PC-9 (cell line): ENCODE results near the gene RNLS. TPM values are rescaled to one million over a fixed set of nuclear protein-coding genes. Genes with fewer than 3 reads are reported as not detected.

ENCODE experiments used
- BruUV-seq: library from RNA; stranded (reverse); fragments of 400-500 nt; replicated peaks from 2 replicates; lab custom pipeline; 2021; lab: Mats Ljungman, UMichigan
- CTCF ChIA-PET: fragments of 300-600 bp; sonication (Branson Sonifier 250); formaldehyde crosslinking; loops from one replicate; lab custom pipeline; 2022; ENCODE audit warnings: antibody characterized with exemption; lab: Charles Lee
- POLR2A ChIA-PET: fragments of 300-600 bp; sonication (Branson Sonifier 250); formaldehyde crosslinking; loops from one replicate; lab custom pipeline; 2022; ENCODE audit warnings: antibody characterized with exemption; ENCODE audit not compliant: unreplicated experiment; lab: Charles Lee
- DNase-seq, 2 experiments: peaks; one replicate each; pipeline versions ENCODE4 v3.0.0 to v3.0.0-alpha.2; 2015 to 2022; ENCODE audit warnings: mixed read lengths in 1 of 2
- H2AFZ ChIP-seq: fragments of 200-600 bp; sonication (generic); 2 replicates; pipeline ENCODE4 v1.8.1; 2017; ENCODE audit warnings: antibody characterized with exemption
- H3F3A ChIP-seq: fragments of 200-600 bp; sonication (generic); 2 replicates; pipeline ENCODE4 v1.8.1; 2017; ENCODE audit warnings: antibody characterized with exemption, mild to moderate bottlenecking, low read depth; ENCODE audit not compliant: insufficient read depth
- H3K27ac ChIP-seq: fragments of 200-600 bp; sonication (generic); 2 replicates; pipeline ENCODE4 v1.6.1; 2016; ENCODE audit warnings: mixed run types
- H3K27me3 ChIP-seq: fragments of 200-600 bp; sonication (generic); 2 replicates; pipeline ENCODE4 v1.6.1; 2016; ENCODE audit warnings: low read depth, mixed run types; ENCODE audit not compliant: insufficient read depth
- H3K36me3 ChIP-seq: fragments of 200-600 bp; sonication (generic); 2 replicates; pipeline ENCODE4 v1.6.1; 2016; ENCODE audit warnings: low read depth, mixed run types
- H3K4me1 ChIP-seq: fragments of 200-600 bp; sonication (generic); replicated peaks from 2 replicates; pipeline ENCODE4 v1.6.1; 2016; ENCODE audit warnings: mixed run types; ENCODE audit not compliant: insufficient read depth
- H3K4me2 ChIP-seq: fragments of 200-600 bp; sonication (generic); 2 replicates; pipeline ENCODE4 v1.6.1; 2017; ENCODE audit warnings: mixed run types
- H3K4me3 ChIP-seq: fragments of 200-600 bp; sonication (generic); 2 replicates; pipeline ENCODE4 v1.6.1; 2016; ENCODE audit warnings: mixed run types
- H3K79me2 ChIP-seq: fragments of 200-600 bp; sonication (generic); 2 replicates; pipeline ENCODE4 v1.6.1; 2017; ENCODE audit warnings: low read depth, mixed run types
- H3K9me2 ChIP-seq: fragments of 200-600 bp; sonication (generic); 2 replicates; pipeline ENCODE4 v1.8.1; 2017; ENCODE audit warnings: mild to moderate bottlenecking; ENCODE audit not compliant: insufficient read depth
- H3K9me3 ChIP-seq: fragments of 200-600 bp; sonication (generic); 2 replicates; pipeline ENCODE4 v1.8.1; 2016; ENCODE audit warnings: low read depth; ENCODE audit not compliant: insufficient read depth
- H4K20me1 ChIP-seq: fragments of 200-600 bp; sonication (generic); 2 replicates; pipeline ENCODE4 v1.8.1; 2017; ENCODE audit not compliant: insufficient read depth
- CTCF ChIP-seq: fragments of 200-600 bp; sonication (generic); conservative IDR thresholded peaks from 2 replicates; pipeline ENCODE4 v1.6.1; 2017; ENCODE audit warnings: mixed run types, antibody characterized with exemption, mild to moderate bottlenecking, moderate library complexity
- EZH2 ChIP-seq: fragments of 200-600 bp; sonication (generic); IDR thresholded peaks from 2 replicates; pipeline ENCODE4 v1.8.0; 2017; ENCODE audit warnings: antibody characterized with exemption, low read depth
- intact Hi-C: fragments of 100-400 bp; cut with micrococcal nuclease; formaldehyde crosslinking; loops from one replicate; pipeline ENCODE4 v1.10.0; 2022; ENCODE audit not compliant: unreplicated experiment
- total RNA-seq: library from RNA; stranded (reverse); gene quantifications from 2 replicates; pipeline ENCODE4 v1.2.3, GENCODE V29; 2021

The RNLS gene
- total RNA-seq, 1 experiment from 2014 or later = not detected

- no peaks in the 10 kb centered on the region for H3K27me3 ChIP-seq
- BruUV-seq = no TSS peak
- peak overlapping the region; percentile 60 for H2AFZ ChIP-seq
- no peaks in the 10 kb centered on the region for H3K9me3 ChIP-seq
- peak overlapping the region; percentile 76 for H3K4me2 ChIP-seq
- intact Hi-C loops = loop anchor here (1.0 to 2.0 kb wide), 4 partner anchors 227 to 523 kb away; no protein-coding TSS in a partner anchor
- CTCF ChIA-PET = no interaction called here
- peak; percentile 74 to 86 for DNase-seq
- no peaks in the 10 kb centered on the region for H3K9me2 ChIP-seq
- no peaks in the 10 kb centered on the region for H3K79me2 ChIP-seq
- H3K36me3 ChIP-seq = no peaks in the 10 kb centered on the region
- no peaks in the 10 kb centered on the region for H4K20me1 ChIP-seq
- H3K4me1 ChIP-seq = peaks cover 26% of the 10 kb centered on the region
- TF ChIP-seq CTCF = no peak
- peaks cover 19% of the 10 kb centered on the region for H3F3A ChIP-seq
- peak overlapping the region; percentile 44; the same call in 1 of the 2 replicates for H3K4me3 ChIP-seq
- H3K27ac ChIP-seq = peak overlapping the region; percentile 60
- POLR2A ChIA-PET = interaction anchor here (0.6 kb wide), 1 partner anchor 108 kb away, joined by 4 read pairs; no protein-coding TSS in a partner anchor
Observed at GRCh38 chr10:88385601-88386203, 197.4 kb downstream of the RNLS start.

- no peaks in the 10 kb centered on the region for H3K9me3 ChIP-seq
- POLR2A ChIA-PET = no interaction called here
- DNase-seq = no peak
- no peaks in the 10 kb centered on the region for H3K36me3 ChIP-seq
- H2AFZ ChIP-seq = no peak overlapping the region
- no peaks in the 10 kb centered on the region for H3K79me2 ChIP-seq
- no peak overlapping the region for H3K4me2 ChIP-seq
- BruUV-seq = no TSS peak
- H3K4me1 ChIP-seq = peaks cover 26% of the 10 kb centered on the region
- no peaks in the 10 kb centered on the region for H3K27me3 ChIP-seq
- CTCF ChIA-PET = no interaction called here
- H3K4me3 ChIP-seq = no peak overlapping the region
- H3K9me2 ChIP-seq = no peaks in the 10 kb centered on the region
- intact Hi-C loops = no loop called here
- H3F3A ChIP-seq = peaks cover 19% of the 10 kb centered on the region
- TF ChIP-seq CTCF (no peak), EZH2 (no peak)
- no peak overlapping the region for H3K27ac ChIP-seq
- no peaks in the 10 kb centered on the region for H4K20me1 ChIP-seq
Observed at GRCh38 chr10:88383276-88383675, 199.8 kb downstream of the RNLS start.

- Histone ChIP-seq H3K27ac (no peak overlapping the region), H3K4me1 (peaks cover 26% of the 10 kb centered on the region), H3K4me3 (no peak overlapping the region), H3K4me2 (no peak overlapping the region), H4K20me1 (no peaks in the 10 kb centered on the region), H3K9me3 (no peaks in the 10 kb centered on the region), H3K36me3 (no peaks in the 10 kb centered on the region), H3K27me3 (no peaks in the 10 kb centered on the region), H2AFZ (no peak overlapping the region), H3F3A (peaks cover 19% of the 10 kb centered on the region), H3K79me2 (no peaks in the 10 kb centered on the region), H3K9me2 (no peaks in the 10 kb centered on the region)
- CTCF ChIA-PET = no interaction called here
- BruUV-seq = no TSS peak
- POLR2A ChIA-PET = no interaction called here
- TF ChIP-seq CTCF = no peak
- TF ChIP-seq EZH2 = no peak
- DNase-seq = no peak
- intact Hi-C loops = no loop called here
Observed at GRCh38 chr10:88382699-88383098, 200.4 kb downstream of the RNLS start.
